Middle frontal gyrus (tissue), 1 donor: ENCODE data around the gene AGAP1.

Source experiments
- DNase-seq: peaks from one replicate; pipeline ENCODE4 v3.0.0-alpha.2; 2015; ENCODE audit warnings: low spot score; ENCODE audit errors: extremely low spot score

Gene AGAP1

DNA sequence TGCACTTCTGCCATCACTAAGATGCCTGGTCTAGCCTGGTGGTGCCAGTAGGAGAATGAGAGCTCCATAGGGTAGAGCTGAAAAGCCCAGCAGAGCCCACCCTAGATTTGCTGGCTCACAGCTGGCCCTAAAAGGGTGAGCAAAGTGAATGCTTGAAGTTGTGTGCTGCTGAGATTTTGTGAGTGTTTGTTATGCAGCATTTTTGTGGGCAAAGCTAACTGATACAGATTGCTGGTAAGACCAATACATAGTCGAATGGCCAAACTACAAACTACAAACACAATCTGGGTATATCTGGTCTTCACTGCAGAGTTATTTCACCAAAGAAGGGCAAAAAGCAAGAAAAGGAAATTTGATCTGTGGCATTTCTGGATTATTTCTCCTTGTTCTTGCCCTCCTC, 7.1 kb upstream of the AGAP1 start:
- DNase-seq = no peak

DNA sequence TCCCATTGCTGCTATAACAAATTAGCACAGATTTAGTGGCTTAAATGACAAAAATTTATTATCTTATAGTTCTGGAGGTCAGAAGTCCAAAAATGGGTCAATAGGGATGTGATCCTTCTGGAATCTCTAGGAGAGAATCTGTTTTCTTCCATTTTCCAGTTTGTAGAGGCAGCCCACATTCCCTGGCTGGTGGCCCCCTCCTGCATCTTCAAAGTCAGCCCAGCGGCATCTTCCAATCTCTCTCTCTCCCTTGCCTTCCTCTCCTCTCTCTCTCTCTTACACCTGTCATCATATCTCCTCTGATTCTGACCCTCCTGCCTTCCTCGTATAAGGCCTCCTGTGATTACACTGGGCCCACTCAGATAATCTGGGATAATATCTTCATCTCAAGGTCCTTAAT, 3.9 kb upstream of the AGAP1 start:
- no peak for DNase-seq

DNA sequence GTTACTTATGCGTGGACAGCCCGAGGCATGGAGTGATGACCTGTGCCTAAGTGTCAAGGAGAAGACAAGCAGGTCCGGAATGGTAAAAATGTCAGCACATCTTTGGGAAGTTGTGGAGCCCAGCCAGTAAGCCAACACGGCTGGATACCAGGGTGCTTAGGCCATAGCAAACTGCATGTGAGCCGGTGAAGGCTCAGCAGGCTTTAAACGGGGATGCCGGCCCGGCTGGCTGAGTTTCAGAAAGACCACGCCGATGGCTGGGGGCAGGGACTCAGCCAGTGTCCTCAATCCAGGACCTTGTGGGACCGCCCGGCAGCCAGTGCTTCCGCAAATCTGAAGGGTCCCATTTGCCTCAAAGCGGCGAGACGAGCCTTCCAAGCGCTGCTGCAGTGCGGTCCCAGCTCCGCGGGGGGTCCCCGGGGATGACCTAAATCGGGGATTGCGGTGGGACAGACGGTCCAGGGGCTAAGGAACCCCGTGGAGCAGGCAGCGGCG, 946 bp upstream of the AGAP1 start:
- no peak for DNase-seq

DNA sequence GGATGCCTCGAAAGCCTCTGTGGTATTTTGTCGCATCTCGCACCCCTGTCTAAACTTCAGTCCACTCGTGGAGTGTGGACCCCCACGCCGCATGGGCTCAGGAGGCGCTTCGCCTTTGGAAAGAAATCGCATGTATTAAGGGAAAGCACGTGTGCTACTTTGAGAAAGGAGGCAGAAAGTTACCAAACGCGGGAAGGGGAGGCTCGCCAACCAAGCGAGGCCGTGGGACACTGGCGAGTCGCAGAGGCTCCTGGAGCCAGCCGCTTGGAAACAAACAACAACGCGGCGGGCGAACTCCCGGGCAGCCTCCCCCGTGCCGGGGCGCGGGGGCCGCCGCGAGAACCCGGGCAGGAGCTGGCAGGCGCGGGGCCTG, 455 bp upstream of the AGAP1 start:
- DNase-seq = no peak

DNA sequence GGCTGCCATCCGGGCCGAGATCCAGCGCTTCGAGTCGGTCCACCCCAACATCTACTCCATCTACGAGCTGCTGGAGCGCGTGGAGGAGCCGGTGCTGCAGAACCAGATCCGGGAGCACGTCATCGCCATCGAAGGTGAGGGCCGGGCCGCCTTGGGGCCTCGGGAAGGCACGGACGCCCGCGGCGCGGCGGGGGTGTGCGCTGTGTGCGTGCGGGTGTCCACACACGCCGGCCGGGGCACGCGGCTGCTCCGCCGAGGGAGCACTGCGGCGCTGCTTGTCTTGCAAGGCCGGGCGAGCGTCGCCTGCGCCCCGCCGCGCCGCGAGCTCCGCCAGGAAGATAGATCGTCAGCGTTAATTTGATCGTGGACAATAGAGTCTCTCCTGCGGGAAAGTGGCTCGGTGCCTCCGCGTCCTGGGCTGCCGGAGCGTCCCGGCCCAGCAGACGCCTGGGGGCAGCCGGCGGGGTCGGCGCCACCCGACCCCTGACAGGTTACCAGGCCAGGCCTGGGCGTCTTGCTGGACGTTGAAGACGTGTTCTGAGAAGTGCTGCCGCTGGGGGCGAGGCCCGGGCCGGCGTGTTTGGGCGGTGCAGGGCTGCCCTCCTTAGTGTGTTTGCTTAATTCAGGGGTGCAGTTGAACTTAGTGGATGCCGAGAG, 1.0 kb downstream of the AGAP1 start:
- DNase-seq = no peak

DNA sequence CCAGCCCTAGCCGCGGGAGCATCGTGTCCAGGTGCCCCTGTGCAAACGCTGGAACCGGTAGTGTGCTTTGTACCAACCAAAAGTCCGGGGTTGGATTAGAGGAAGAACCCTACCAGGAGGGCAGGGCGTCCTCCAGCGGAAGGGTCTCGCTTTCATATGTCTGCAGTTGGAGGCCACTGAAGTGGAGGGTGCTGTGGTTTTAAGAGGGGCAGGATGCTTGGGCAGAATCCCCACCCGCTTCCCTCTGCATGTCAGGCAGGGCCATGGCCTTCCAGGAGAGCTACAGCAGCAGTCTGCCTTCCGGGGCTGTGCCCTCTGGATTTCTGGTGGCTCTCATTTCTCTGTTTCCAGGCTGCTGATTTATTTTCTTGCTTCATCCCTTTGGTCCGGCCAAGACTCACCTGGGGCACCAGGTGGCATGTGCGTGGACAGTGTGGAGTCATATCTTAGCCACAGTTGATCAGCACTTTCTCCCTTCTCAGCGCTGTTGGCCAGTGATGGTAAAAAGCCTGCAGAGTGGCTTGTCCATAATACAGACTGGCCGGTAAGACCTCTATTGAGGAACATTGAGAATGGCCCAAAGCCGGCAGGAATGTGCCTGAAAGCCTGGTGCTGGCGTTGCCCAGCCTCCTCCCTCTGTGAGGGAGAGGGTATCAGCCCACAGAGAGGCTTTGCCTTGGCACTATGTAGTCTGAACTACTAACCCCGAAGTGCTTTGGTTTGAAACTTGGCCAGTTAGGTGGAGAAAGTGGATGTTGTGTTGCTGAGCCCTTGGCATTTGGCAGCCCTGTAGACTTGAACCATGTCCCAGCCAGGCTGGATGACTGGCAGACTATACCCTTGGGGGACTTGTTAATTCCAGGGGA, 1.8 kb downstream of the AGAP1 start:
- no peak for DNase-seq

DNA sequence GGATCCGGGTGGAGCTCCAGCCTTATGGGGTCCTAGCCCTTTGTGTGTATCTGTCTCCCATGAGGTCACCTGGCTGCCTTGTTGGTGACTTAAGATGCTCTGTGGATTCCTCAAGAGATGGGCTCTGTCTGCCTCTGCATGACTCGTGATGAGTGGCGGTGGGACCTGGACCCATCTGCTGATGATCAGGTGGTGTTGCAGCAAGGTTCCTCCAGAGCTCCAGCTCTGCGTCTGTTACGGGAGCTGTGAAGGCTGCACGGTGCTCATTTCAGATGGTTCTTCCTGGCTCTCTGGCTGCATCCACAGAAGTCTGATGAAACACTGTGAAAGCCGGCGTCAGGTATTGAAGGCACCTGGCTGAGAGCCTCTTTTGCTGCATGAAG, 2.4 kb downstream of the AGAP1 start:
- no peak for DNase-seq

DNA sequence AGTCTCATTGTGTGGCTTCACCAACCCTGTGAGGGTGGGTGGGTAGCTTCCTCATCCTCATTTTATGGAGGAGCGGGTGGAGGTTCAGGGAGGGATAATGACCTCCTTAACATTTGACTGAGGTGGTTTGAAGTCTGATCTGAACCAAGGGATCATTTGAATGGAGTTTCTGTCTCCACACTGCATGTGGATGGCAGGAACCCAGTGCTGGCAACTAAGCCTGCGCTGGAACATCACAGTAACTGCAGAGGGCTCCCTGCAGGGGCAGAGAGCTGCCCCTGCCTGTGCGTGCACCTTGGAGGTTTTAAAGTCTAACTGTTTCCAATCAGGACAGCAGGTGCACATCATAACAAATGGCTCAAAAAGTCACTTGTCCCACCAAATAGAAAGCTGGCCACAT, 3.3 kb downstream of the AGAP1 start:
- no peak for DNase-seq

DNA sequence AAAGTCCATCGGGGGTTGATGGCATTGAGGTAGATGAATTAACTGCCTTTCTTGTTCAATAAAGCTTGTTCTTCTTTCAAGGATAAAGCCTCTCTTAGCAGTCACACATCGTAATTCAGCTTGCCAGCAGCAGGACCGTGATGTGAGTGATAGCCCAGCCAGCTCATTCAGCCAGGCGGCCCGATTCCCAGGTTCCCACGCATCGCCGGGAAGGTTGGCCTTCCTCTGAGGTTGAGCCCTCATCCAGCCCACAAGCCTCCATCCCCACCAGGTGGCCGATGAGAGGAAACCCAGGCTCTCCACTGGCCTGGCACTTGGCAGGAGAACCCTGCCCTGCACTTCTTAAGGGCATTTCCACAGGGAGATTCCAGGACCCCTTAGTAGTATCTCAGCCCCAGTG, 4.7 kb downstream of the AGAP1 start:
- DNase-seq = no peak

DNA sequence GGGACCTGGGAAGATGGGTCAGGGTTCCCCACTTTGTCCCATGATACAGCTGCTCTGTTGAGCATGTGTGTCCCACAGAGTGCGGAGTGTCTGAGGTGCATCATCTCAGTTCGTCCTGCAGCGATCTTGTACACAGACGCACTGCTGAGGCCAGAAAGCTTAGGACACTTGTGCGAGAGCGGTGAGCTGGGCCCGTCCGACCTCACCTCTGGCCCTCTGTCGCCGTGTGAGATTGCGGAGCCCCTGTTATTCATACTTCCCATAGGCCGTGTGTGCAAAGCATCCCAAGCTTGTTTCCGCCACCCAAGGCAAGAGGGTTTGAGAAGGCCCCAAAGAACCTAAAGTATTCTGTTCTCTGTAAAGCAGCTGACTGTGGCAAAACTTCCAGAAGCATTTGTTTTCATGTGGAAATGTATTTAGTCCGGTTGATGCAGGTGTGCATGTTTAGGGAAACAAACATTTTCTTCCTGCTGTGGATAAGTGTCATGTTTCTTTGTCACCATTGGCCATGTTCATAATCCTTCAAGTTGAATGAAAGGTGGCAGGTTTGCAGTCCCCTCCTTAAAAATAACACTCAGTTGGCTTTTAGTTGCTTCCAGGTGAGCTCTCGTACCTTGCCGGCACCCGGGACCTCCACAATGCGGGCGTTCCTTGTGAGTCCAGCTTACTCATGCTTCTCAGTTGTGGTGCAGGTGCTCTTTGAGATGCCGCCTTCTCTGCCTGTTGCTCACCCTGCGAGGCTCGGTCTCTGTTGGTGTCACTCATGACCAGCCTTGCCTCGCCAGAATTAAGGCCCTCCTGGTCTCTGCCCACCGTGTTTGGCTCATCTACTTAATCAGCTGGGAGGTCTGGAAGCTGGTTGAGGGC, 5.3 kb downstream of the AGAP1 start:
- DNase-seq = no peak

DNA sequence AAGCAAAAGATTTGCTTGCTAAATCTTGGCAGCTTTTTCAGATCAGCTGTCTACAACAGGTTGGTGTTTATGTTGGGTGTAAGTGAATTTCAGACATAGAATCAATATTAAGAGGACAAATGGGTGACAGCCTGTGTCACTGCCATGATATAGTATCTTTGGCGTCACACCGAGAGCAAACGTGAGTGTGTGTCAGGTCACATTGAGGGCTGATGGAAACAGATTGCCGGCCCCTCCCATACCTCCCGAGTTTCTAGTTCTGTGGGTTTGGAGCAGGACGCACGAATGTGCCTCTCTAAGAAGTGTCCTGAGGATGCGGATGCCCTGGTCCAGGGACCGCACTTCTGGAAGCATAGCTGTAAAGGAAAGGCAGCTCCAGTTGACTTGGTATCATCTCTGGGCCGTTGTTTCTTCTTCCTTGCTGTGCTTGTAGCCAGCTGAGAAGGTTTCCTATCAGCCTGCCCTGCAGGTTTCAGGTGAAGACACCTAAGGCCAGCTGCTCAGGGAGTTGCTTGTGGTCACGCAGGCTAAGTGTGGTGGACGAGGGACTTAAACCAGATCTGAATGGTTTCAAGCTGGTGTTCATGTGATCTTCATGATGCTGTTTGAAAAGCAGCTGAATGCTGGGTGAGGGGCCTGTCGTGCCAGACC, 6.4 kb downstream of the AGAP1 start:
- no peak for DNase-seq

DNA sequence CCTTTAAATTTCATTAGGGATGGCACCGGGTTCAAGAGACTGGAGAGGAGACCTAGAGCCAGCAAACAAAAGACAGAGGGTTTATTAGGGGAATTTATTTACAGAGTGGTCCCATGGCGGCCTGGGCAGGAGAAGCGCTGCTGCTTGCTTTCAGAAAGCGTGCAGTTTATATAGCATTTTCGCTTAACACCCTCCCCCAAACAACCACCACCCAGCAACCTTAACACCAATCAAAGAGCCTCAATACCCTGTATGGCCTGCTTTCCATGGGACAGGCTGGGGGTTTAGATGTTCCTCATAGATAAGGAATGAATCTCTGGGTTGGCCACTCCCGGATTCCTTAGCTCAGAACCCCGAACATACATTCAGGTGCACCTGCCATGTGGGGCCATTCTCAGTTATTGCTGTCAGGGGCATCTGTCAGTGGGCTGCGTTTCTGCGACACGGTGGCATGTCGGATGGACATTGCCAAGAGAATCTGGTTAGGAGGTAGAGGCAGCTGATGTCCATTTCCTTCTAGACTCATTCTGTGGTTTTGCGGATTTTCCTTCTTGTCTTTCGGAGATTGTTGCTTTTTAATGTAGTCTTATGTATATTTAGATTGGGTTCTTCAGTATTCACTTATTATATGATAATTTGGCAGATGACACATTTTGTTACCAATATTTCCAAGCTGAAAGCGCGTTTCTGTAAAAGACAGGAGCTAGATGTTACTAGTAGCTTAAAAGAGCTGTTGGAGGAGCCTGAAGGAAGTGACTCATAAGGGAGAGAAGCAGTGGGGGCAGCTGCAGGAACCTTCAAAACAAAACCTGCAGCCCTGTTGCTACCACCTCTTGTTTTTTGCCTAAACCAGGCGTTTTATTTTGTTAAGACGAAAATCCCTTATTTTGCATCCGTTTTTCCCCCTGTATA, 7.2 kb downstream of the AGAP1 start:
- DNase-seq = no peak

DNA sequence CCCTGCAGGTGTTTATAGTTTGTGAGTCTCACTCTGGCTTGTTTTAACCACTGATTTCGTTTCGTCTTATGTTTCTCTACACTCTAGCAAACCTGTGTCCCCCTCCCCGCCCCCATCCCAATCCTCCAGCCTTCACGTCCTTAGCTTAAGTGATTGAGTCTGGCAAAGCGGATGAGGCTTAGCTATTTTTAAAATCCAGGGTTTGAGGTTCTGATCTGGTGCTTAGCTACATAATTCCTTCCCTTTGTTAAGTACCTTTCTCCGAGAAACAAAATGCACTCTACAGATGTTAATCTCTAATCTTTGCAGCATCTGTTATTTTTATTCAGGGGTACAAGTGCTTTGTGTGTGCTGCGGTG, 7.8 kb downstream of the AGAP1 start:
- no peak for DNase-seq

DNA sequence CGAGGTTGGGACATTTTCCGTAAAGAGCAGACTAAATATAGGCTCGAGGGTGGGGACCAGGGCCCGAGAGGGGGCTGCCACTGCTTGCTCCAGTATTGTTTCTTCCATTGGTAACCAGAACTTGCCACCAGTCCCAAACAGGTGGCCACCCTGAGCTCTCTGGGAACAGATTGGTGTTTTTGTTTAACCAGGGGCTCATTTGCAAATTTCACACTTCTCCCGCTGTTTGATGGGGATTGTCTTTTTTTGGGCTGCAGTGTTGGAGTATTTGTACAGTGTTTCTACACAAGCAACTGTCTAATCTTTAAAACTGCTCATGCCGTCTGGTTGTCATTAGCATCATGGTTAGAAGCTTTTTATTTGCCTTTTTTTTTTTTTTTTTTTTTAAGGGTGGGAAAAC, 8.5 kb downstream of the AGAP1 start:
- no peak for DNase-seq

DNA sequence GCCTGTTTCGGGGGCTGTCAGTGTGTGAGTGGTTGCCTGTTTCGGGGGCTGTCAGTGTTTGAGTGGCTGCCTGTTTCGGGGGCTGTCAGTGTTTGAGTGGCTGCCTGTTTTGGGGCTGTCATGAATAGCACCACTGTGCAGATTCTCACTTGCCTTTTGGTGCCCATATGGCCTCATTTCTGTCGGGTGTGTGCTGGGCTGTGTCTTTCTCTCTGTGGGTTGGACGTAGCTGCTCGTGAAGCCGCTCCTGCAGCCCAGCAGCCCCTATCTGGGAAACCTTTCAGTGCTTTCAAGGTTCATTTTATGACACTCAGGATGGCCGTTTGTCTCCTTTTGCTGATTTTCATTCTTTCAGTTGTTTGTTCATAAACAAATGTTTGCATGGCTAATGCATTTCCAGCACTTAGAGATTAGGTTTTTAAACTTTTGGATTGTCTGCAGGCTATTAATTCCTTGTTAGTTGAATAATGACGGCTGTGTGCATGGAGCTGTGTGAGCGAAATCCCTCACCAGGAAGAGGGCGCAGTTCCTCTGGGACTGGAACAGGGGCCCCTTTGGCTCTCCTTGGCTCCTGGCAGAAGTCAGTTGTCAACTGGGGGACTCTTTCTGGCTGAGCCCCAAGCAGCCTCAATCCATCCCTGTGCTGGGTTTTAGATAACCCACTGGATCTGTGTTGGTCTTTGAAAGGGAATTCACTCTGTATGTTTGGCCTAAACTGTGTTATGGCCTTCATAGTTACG, 10.8 kb downstream of the AGAP1 start:
- no peak for DNase-seq

DNA sequence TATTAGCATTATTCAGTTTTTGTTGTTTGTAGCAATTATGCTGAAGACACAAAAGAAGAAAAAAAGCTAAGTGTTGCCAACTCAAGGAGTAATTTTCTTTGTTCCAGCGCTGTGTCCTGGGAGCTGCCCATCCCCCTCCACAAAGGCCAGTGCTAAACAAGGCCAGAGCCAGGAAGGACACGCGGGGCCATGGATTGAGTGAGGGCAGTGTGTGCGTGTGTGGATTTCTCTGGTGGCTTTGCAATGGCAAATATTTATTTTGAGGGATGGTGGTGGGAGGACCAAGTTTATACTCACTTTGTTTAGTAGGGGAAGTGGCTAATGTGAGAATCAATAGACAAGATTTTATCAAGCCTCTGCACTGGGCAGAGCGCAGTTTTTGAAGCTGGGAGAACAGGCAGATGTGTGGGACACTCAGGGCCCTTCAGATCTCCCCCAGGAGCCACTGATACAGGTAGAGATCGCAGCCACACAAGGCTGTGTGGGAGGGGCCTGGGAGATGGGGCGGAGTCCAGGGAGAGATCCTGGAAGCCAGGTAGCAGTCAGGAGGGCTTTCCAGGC, 11.4 kb downstream of the AGAP1 start:
- DNase-seq = no peak

DNA sequence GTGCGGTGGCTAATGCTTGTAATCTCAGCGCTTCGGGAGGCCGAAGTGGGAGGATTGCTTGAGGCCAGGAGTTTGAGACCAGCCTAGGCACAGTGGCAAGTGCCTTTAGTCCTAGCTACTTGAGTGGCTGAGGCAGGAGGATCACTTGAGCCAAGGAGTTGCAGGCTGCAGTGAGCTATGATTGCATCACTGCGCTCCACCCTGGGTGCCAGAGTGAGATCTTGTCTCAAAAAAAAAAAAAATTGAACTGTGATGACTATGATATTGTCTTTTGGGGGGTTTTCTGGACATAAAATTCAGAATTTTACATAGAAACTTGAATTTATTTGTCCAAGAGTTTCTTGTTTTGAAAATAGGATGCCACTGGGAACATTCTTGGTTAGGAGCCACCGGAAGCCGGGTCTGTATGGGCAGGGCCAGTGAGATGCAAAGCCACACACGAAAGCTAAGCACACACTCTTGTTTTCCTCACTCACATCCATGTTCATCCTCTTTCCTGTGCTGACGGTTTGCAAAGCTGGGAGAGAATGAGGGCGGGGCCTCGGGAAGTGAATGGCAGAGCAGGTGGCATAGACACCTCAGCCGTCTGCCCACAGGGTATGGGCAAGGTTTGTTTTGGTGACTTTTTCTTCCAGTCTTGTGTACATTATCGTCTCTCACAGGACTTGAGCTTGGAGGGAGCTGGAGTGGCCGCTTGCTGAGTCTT, 12.6 kb downstream of the AGAP1 start:
- no peak for DNase-seq

DNA sequence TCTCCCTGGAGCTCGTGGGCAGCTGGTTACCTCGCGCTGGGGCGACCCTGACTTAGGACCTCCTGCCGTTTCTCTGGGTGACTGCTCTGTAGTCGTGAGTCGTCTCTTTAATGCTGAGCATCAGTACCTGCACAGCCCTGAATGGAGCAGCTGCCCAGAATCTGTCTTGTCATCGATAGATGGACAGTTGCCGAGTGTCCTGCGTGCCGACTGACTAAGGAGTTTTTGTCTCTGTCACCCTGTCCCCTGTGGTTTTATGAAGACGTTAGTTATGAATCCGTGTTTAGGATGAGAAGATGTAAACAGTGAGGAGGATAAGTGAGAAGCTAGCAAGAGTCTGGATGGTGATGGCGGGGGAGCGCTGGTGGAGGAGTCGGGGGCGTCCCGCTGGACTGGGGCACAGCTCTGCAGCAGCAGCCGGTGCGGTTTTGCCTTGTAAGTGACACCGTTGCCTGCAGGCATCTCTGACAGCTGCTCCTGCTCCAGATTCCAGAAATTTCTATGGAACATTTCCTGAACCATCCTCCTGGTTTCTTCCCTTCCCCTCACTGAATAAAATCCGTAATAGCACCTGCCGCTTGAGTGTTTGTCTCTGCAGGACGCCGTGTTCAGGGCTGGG, 13.3 kb downstream of the AGAP1 start:
- DNase-seq = no peak
